ENCODE results near the gene RAB14. TPM values are rescaled to one million over a fixed set of nuclear protein-coding genes. Genes with fewer than 3 reads are reported as not detected.

The RAB14 gene
- total RNA-seq, 1 donor from 2014 or later: 54.9 TPM

DNA sequence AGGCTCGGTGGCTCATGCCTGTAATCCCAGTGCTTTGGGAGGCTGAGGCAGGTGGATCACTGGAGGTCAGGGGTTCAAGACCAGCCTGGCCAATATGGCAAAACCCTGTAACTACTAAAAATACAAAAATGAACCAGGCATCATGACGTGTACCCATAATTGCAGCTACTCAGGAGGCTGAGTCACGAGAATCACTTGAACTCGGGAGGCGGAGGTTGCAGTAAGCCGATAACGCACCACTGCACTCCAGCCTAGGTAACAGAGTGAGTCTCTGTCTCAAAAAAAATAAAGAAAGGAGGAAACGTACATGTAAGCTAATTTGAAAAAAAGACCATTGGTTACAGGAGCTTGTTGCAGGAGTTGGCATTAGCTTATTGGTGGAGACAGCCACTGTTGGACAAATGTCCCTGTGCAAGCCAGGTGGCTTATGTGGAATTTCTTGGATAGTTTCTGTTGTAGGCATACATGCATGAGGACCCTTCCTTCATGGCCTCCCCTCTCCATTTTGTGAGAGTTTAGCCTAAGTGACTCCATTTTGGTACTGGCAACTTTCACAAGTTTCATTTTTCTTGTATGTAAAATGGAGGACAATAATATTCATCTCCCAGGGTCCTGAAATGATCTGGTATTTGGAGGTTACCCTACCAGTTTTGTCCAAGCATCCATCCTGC lies 16.8 kb upstream of the RAB14 start:
- no peaks in the 10 kb centered on the region for H3K4me1 Mint-ChIP-seq
- no peak overlapping the region for H3K4me3 Mint-ChIP-seq
- no peak overlapping the region for H3K27ac Mint-ChIP-seq
- no peaks in the 10 kb centered on the region for H3K27me3 Mint-ChIP-seq (ENCODE audit: low read depth)
- no peak for DNase-seq (ENCODE audit: low spot score in 2 of 2, unreplicated experiment in 2 of 2)
- H3K9me3 Mint-ChIP-seq: no peaks in the 10 kb centered on the region
- H3K36me3 Mint-ChIP-seq: no peaks in the 10 kb centered on the region
- TF ChIP-seq CTCF (IDR thresholded peaks at IDR 0.05; ENCODE audit: unreplicated experiment): no peak

GRCh38 chr9:121217609-121218292 lies 16.1 kb upstream of the RAB14 start:
- no peak for DNase-seq (ENCODE audit: low spot score in 2 of 2, unreplicated experiment in 2 of 2)
- Mint-ChIP-seq H3K27me3 (ENCODE audit: low read depth) (no peaks in the 10 kb centered on the region), H3K4me1 (no peaks in the 10 kb centered on the region), H3K27ac (no peak overlapping the region), H3K36me3 (no peaks in the 10 kb centered on the region), H3K9me3 (no peaks in the 10 kb centered on the region), H3K4me3 (no peak overlapping the region)
- TF ChIP-seq CTCF (IDR thresholded peaks at IDR 0.05; ENCODE audit: unreplicated experiment): no peak

DNA sequence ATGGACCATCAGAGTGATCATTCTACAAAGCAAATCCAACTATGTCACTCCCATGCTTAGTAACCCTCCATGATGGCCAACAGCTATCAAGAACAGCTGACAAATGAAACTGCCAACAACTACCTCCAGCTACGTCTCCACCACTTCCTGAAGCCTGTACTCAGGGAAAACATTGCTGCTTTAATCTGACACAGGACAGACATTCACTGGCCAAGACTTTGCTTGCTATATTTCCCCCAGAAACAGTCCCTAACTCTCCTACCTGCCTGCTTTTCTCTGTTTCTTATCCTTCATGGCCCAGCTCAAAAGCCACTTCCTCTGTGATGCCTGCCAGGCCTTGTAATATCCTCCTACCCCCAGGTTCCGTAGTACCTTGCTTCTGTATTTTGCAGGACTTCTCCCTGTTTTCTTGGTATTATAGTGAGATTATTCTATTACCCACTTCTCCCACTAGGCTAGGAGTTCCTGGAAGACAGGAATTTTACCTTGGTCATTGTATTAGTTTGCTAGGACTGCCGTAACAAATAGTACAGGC lies 14.7 kb upstream of the RAB14 start:
- Mint-ChIP-seq H3K9me3 (no peaks in the 10 kb centered on the region), H3K4me1 (no peaks in the 10 kb centered on the region), H3K4me3 (no peak overlapping the region), H3K27ac (no peak overlapping the region), H3K36me3 (no peaks in the 10 kb centered on the region), H3K27me3 (ENCODE audit: low read depth) (no peaks in the 10 kb centered on the region)
- no peak for DNase-seq (ENCODE audit: low spot score in 2 of 2, unreplicated experiment in 2 of 2)
- TF ChIP-seq CTCF (IDR thresholded peaks at IDR 0.05; ENCODE audit: unreplicated experiment): no peak

GRCh38 chr9:121214005-121214404 lies 12.3 kb upstream of the RAB14 start:
- Mint-ChIP-seq H3K4me3 (no peak overlapping the region), H3K27ac (no peak overlapping the region), H3K27me3 (ENCODE audit: low read depth) (no peaks in the 10 kb centered on the region), H3K36me3 (no peaks in the 10 kb centered on the region), H3K9me3 (no peaks in the 10 kb centered on the region), H3K4me1 (no peaks in the 10 kb centered on the region)
- DNase-seq (ENCODE audit: low spot score in 2 of 2, unreplicated experiment in 2 of 2): no peak
- TF ChIP-seq CTCF (IDR thresholded peaks at IDR 0.05; ENCODE audit: unreplicated experiment): no peak

GRCh38 chr9:121213136-121213806 lies 11.6 kb upstream of the RAB14 start:
- Mint-ChIP-seq H3K27ac (peak overlapping the region; percentile 55), H3K9me3 (no peaks in the 10 kb centered on the region), H3K4me1 (no peaks in the 10 kb centered on the region), H3K27me3 (ENCODE audit: low read depth) (no peaks in the 10 kb centered on the region), H3K4me3 (no peak overlapping the region), H3K36me3 (no peaks in the 10 kb centered on the region)
- DNase-seq (ENCODE audit: low spot score in 2 of 2, unreplicated experiment in 2 of 2): peak; percentile 72 to 91
- peak; percentile 86 for TF ChIP-seq CTCF (IDR thresholded peaks at IDR 0.05; ENCODE audit: unreplicated experiment)
